Peyer's patch (tissue), 4 donors: ENCODE results near the gene SYNPR. TPM values are rescaled to one million over a fixed set of nuclear protein-coding genes. Genes with fewer than 3 reads are reported as not detected.

ENCODE experiments used
- DNase-seq, 3 donors: peaks; one replicate each; pipeline ENCODE4 v3.0.0-alpha.2; 2017 to 2019
- H3K27ac ChIP-seq, 4 donors: fragments of 200-600 bp; sonication (generic); one replicate each; pipeline ENCODE4 v1.5.1; 2016 to 2019
- H3K27me3 ChIP-seq, 2 donors: fragments of 200-600 bp; sonication (generic); one replicate each; pipeline ENCODE4 v1.5.1; 2019
- H3K36me3 ChIP-seq, 3 donors: fragments of 200-600 bp; sonication (generic); one replicate each; pipeline ENCODE4 v1.5.1; 2016 to 2019
- H3K4me1 ChIP-seq, 4 donors: fragments of 200-600 bp; sonication (generic); one replicate each; pipeline ENCODE4 v1.5.1; 2016 to 2019
- H3K4me3 ChIP-seq, 4 donors: fragments of 200-600 bp; sonication (generic); 1 replicate in 3 of 4; 2 replicates in 1 of 4; pipeline ENCODE4 v1.5.1; 2016 to 2019; ENCODE audit warnings: mild to moderate bottlenecking in 1 of 4
- H3K9me3 ChIP-seq, 4 donors: fragments of 200-600 bp; sonication (generic); one replicate each; pipeline ENCODE4 v1.5.1; 2016 to 2019; ENCODE audit warnings: mild to moderate bottlenecking in 1 of 4
- POLR2A ChIP-seq, 2 donors: fragments of 450-650 bp; IDR thresholded peaks; one replicate each; pipeline ENCODE4 v1.5.1; 2017; ENCODE audit warnings: antibody characterized with exemption in 2 of 2, mild to moderate bottlenecking in 2 of 2, moderate library complexity in 2 of 2
- total RNA-seq, 4 donors: library from RNA; depleted of rRNA; stranded (reverse); fragments of >200 nt; gene quantifications; one replicate each; pipeline ENCODE4 v1.1.0, GENCODE V29; 2016
- TF ChIP-seq, protein P1 (sequence below), 6 experiments: fragments of 450-650 bp in 4 of 6; fragments of 200-600 bp in 2 of 6; sonication (generic) in 1 of 6; IDR thresholded peaks; one replicate each; pipeline ENCODE4 v1.5.1; 2017 to 2019; ENCODE audit warnings: antibody characterized with exemption in 6 of 6, mild to moderate bottlenecking in 3 of 6, moderate library complexity in 1 of 6

Gene SYNPR
- total RNA-seq, 4 donors from 2014 or later: not detected

DNA sequence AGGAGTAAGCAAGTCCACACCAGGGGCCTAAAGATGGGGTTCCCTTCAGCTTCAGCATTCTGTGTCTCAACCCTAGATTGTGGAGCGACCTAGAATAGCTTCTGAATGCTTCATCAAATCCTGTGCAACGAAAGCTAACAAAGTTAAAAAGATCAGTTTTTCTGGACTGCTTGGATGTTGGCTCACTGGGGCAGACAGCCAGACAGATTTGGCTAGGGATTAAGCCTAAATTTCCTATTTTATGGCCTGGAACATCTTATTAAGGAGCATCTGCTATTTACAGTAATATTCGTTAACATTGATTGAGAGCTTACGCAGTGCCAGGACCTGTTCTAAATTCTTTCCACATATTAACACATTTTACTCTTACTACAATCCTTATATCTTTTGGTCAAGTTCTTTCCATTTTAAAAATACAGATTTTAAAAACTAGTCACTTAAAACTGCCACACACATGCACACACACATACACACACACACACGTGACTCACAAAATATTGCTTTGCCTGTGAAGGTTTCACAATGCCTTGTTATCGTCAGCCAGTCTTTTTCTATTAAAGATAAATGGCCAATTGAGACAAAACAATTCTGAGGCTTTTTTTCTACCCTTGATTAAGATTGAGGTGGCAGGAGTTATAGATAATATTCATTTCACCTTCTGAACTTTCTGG lies 201.0 kb downstream of the SYNPR start:
- no peak for TF ChIP-seq POLR2A (IDR thresholded peaks at IDR 0.05)
- TF ChIP-seq, protein P1, sequence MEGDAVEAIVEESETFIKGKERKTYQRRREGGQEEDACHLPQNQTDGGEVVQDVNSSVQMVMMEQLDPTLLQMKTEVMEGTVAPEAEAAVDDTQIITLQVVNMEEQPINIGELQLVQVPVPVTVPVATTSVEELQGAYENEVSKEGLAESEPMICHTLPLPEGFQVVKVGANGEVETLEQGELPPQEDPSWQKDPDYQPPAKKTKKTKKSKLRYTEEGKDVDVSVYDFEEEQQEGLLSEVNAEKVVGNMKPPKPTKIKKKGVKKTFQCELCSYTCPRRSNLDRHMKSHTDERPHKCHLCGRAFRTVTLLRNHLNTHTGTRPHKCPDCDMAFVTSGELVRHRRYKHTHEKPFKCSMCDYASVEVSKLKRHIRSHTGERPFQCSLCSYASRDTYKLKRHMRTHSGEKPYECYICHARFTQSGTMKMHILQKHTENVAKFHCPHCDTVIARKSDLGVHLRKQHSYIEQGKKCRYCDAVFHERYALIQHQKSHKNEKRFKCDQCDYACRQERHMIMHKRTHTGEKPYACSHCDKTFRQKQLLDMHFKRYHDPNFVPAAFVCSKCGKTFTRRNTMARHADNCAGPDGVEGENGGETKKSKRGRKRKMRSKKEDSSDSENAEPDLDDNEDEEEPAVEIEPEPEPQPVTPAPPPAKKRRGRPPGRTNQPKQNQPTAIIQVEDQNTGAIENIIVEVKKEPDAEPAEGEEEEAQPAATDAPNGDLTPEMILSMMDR (IDR thresholded peaks at IDR 0.05): no peak
- Histone ChIP-seq H3K4me3 (no peak overlapping the region), H3K27ac (no peak overlapping the region), H3K36me3 (no peaks in the 10 kb centered on the region), H3K9me3 (no peaks in the 10 kb centered on the region), H3K27me3 (no peaks in the 10 kb centered on the region), H3K4me1 (no peaks in the 10 kb centered on the region)
- DNase-seq: no peak

DNA sequence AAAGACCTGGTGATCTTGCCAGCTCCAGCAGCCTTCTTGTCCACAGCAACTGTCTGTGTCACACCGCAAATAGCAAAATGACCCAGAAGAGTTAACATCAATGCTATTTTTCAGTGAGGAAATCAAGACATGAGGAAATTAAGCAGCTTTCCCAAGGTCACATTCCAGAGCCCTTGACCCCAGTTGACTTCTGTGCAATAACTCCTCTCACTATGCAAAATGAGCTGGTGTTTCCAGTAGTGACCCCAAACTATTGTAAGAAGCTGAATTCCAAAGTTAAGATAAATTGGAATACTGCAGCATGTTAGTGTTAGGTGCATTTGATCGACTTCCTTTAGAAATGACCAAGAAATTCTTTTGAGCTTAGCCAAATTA lies 201.5 kb downstream of the SYNPR start:
- TF ChIP-seq, protein P1 (IDR thresholded peaks at IDR 0.05): no peak
- no peak for TF ChIP-seq POLR2A (IDR thresholded peaks at IDR 0.05)
- H3K36me3 ChIP-seq: no peaks in the 10 kb centered on the region

DNA sequence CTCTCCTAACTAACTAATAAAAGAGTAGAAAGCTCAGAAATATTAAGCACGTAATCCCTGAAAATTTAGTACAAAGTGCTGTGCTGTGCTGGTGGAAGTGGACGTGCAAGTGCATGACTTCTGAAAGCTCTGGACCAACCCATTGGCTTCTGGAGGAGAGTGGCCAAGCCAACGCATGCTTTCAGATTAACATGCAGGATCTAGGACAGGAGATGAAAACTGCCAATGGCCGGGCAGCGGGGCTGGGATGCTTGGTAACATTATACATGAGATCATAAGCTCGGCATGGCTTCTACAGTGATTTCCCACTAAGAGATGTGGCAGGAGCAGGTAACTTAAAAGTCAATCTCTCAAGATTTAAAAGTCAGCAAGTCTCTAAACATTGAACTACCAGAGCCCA lies 203.5 kb downstream of the SYNPR start:
- no peaks in the 10 kb centered on the region for H3K36me3 ChIP-seq

More for the DNA sequence above, 201.5 kb downstream of the SYNPR start:
- H3K27ac ChIP-seq: no peak overlapping the region
- DNase-seq: no peak
- H3K27me3 ChIP-seq: no peaks in the 10 kb centered on the region
- H3K9me3 ChIP-seq: no peaks in the 10 kb centered on the region
- H3K4me3 ChIP-seq: no peak overlapping the region
- H3K4me1 ChIP-seq: no peaks in the 10 kb centered on the region

DNA sequence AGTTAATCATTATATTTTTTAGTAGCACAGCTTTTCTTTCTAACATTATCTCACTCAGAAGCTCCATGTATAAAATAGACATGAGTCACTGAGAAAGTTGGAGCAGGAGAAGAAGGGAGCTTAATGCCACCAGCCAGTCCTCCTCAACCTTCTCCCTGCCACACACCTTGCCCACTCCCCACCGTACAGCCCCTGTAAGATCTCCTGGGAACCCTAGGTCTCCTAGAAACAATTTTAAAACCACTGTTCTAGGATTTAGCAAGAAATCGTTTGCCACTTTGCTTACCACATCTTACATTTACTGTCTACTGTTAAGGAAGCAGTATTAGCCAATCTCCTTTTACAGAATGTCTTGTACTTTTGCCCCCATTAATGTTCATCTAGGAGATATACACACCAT lies 204.2 kb downstream of the SYNPR start:
- no peaks in the 10 kb centered on the region for H3K36me3 ChIP-seq
- TF ChIP-seq, protein P1 (IDR thresholded peaks at IDR 0.05): no peak
- no peak for TF ChIP-seq POLR2A (IDR thresholded peaks at IDR 0.05)
- no peaks in the 10 kb centered on the region for H3K27me3 ChIP-seq
- no peak for DNase-seq
- no peaks in the 10 kb centered on the region for H3K9me3 ChIP-seq
- no peaks in the 10 kb centered on the region for H3K4me1 ChIP-seq
- H3K4me3 ChIP-seq: no peak overlapping the region
- no peak overlapping the region for H3K27ac ChIP-seq

More for the DNA sequence above, 203.5 kb downstream of the SYNPR start:
- TF ChIP-seq, protein P1 (IDR thresholded peaks at IDR 0.05): no peak
- no peak for TF ChIP-seq POLR2A (IDR thresholded peaks at IDR 0.05)
- Histone ChIP-seq H3K4me1 (no peaks in the 10 kb centered on the region), H3K9me3 (no peaks in the 10 kb centered on the region), H3K27me3 (no peaks in the 10 kb centered on the region), H3K27ac (no peak overlapping the region), H3K4me3 (no peak overlapping the region)
- no peak for DNase-seq

DNA sequence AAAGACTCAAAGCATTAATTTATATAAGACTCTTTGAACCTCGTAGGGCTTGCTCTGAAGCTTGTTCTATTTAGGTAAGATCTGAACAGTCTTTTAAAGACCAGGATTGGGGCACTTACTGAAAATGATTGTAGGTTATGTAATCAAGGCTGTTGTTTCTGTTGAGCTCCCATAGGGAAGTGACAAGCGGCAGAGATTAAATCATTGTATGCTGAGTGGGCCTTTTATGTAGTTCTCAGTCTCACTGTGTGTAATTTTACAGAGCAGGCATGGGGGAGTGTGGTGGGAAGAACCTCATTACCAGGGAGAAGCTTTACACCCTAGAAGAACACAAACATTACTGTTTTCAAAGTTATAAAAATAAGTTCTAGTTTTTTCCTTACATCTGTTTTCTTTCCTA lies 214.4 kb downstream of the SYNPR start:
- TF ChIP-seq, protein P1 (IDR thresholded peaks at IDR 0.05): no peak
- no peak for TF ChIP-seq POLR2A (IDR thresholded peaks at IDR 0.05)
- Histone ChIP-seq H3K27ac (no peak overlapping the region), H3K27me3 (no peaks in the 10 kb centered on the region), H3K36me3 (no peaks in the 10 kb centered on the region), H3K9me3 (no peaks in the 10 kb centered on the region), H3K4me1 (no peaks in the 10 kb centered on the region), H3K4me3 (no peak overlapping the region)
- no peak for DNase-seq

DNA sequence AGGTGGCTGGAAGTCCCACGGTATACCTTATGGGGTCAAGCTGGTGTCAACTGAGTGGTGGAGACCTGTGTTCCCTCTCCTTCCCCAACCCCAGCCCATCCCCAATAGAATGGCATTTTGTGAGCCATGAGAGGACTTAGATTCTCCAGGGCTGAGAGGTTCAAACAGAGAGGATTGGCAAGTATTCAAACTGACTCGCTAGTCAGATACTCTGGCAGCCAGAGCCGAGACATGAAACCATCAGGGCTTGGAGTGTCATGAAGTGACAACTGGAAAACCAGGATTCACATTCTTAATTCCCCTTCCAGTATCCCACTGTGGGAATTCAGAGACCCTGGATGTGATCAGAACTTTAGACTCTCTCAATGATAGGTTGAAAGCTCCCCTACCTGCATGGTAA lies 215.0 kb downstream of the SYNPR start:
- Histone ChIP-seq H3K36me3 (no peaks in the 10 kb centered on the region), H3K4me1 (no peaks in the 10 kb centered on the region), H3K4me3 (no peak overlapping the region), H3K27me3 (no peaks in the 10 kb centered on the region), H3K9me3 (no peaks in the 10 kb centered on the region), H3K27ac (no peak overlapping the region)
- TF ChIP-seq POLR2A (IDR thresholded peaks at IDR 0.05): no peak
- TF ChIP-seq, protein P1 (IDR thresholded peaks at IDR 0.05): no peak
- DNase-seq: no peak
